ENCODE measurements around the gene MUC7.
"Not testable (repeated sequence)": the region's sequence is repeated elsewhere in the genome, so short reads cannot be mapped to it uniquely, and the experiment has no call there.

Gene MUC7

DNA sequence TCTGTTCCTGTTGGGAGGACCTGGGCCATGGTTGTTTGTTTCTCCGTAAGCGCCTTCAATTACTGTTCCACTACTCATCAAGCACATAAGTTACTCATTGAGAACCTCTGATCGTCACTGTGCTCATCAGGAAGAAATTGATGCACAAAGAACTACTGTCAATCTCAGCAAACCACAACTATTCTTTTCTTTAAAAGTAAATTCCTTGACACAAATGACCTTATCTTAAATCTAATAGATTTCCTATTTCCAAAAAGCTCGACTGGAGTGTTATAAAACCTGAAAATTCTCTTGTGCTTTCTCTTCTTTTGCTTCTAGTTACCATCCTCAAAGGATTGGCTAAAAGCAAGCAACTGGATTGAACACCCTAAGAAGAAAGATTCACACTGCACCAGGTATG lies at the start of gene MUC7:
TSS of gene MUC7 (plus strand) at position 301 of the 400 bp plus-strand sequence. CDS start 1,825 bp downstream, outside the sequence.
- DNase-seq (ENCODE audit: low read depth), result no peak

DNA sequence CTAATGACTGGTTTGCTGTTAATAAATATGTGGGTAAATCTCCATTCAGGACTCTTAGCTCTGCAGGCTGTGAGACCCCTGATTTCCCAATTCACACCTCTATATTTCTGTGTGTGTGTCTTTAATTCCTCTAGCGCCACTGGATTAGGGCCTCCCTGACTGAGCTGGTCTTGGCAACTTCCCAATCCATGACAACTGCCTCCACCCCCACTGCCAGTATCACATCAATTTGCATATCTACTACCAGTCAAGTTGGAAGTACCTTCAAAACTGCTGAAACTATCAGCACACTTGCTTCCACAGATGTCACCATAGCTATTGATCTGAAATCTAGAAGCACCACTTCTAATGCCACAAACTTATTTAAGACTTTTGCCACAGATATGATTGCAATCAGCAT lies 46.7 kb upstream of the MUC7 start:
- DNase-seq (ENCODE audit: low read depth), result no peak

DNA sequence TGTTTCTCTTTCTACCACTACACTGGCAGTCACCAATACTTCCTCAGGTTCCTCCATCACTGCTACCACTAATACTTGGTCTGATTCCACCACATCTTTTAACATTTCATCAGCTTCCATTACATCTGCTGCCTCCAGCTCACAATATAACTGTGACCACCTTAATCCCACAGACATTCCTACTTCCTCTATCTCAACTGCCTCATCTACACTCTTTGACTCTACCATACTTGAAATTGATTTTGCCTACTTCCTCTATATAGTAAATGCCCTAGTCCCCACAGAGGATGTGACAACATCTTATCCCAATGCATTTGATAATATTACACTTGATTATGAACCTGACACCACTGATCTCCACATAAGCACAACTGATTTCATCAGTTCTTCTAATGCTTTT lies 45.2 kb upstream of the MUC7 start:
- DNase-seq (ENCODE audit: low read depth), result no peak

DNA sequence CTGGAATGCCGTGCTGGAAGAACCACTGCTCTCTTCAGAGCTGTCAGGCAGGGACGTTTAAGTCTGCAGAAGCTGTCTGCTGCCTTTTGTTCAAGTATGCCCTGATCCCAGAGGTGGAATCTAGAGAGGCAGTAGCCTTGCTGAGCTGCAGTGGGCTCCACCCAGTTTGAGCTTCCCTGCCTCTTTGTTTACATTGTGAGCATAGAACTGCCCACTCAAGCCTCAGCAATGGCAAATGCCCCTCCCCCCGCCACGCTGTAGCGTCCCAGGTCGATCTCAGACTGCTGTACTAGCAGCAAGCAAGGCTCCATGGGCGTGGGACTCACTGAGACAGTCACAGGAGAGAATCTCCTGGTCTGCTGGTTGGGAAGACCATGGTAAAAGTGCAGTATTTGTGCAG lies 34.8 kb upstream of the MUC7 start:
- DNase-seq (ENCODE audit: low read depth), result no peak

DNA sequence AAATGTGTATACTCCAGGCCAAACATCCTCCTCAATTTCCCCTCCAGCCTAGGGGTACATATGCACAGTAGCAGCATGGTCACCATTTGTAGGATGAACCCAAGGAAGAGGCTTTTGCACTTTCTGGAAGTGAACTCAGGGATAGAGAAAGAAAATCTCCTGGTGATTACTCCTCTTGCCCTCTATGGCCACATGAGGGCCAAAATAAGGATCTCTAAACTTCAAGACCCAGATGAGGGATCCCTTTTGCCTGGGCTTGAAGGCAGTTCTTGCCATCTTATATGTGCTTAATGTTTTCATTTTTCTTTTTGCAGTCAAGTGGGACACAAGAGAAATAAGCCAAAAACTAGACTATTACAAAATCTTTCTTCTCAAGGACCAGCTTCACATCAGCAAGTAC lies 29.5 kb upstream of the MUC7 start:
- DNase-seq (ENCODE audit: low read depth), result no peak

DNA sequence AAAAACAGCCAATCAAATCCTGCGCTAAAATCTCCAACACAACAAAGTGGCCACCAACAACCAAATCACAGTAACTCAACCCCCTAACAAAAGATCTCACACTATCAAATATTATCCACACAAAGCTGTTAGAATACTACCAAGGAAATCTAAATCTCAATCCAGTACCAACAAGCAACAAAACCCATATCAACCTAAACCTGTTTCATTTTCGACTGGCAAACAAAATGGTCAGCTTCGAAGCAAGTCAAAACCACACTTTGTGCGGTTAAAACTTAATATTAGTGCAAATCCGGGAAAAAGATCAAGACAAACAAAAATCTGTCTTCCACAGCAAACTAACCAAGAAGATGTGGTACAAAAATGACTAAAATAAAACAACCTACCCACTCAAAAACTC lies 28.7 kb upstream of the MUC7 start:
- DNase-seq (ENCODE audit: low read depth), result no peak

DNA sequence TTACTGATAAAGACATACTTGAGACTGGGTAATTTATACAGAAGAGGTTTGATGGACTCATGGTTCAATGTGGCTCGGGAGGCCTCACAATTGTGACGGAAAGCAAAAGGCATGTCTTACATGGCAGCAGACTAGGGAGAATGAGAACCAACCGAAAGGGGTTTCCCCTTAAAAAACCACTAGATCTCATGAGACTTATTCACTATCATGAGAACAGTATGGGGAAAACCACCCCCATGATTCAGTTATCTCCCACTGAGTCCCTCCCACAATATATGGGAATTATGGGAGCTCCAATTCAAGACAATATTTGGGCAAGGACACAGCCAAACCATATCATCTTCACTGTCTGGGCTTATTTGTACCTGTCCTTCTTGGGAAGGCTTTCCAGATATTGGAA lies 22.8 kb upstream of the MUC7 start:
- no peak for DNase-seq (ENCODE audit: low read depth)

DNA sequence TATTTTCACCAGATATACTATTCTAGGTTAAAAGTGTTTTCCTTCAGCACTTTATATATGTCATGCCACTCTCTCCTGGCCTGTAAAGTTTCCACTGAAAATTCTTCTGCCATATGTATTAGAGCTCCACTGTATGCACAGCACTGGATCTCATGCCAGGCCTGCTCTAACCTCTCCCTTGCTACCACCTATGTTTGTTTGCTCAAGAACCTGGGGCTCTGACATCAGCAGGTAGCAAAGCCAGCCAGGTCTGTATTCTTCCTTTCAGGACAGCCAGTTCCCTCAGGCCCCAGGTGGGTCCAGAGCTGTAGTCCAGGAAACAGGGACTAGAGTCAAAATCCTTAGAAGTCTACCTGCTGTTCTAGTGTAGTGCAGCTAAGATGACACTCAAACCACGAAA lies 19.1 kb upstream of the MUC7 start:
- DNase-seq (ENCODE audit: low read depth), result no peak

DNA sequence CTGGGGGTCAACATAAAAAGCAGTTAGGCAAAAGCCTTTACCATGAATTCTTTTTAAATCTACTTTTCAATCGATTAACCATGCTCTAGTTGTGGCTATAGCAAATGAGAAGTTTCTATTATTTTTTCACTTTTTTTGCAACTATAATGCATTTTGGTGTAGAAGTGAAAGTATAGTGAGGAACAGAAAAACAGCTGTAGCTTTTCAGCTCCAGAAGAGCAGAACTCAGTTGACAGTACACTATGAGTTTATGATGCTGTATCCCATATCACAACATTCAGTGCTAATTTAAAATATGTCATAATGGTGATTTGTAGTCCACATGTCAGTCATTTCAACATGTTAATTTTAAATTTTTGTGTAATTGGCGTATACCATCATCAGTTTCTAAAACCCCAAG lies 8.7 kb upstream of the MUC7 start:
- DNase-seq (ENCODE audit: low read depth), result no peak

DNA sequence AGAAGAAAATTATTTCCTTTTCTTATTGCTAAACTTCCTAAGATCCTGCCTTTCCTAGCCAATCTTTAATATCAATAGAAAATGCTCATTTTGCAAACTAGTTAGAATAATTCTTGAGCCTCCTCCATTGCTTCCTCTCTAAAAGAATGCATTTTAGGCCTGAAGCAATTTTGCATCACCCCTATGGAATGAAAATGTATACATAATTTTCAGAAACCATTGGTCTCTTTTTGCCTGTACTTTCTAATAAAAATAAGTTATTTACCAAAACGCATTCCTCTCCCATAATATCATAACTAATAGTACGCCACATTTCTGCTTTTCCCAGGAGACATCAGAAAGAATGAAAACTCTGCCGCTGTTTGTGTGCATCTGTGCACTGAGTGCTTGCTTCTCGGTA lies 1.7 kb downstream of the MUC7 start:
- DNase-seq (ENCODE audit: low read depth), result no peak

DNA sequence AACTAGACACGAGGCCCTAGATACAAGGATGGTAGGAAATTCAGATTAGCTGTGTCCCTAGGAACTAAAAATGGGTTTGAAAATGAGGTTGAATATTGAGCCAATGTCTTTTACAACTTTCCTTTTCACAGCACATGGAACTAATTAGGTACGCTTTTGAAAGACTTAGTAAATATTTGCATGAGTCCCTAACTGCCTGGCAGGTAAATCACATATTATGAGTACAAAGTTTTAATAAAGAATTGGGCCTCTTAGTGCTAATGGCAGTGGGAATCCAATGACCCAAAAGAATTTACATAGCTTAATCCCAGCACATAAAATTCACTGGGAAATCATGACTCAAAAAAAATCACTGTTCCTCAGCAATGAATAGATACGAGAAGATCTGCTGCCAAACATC lies 16.8 kb downstream of the MUC7 start:
- DNase-seq (ENCODE audit: low read depth), result no peak

DNA sequence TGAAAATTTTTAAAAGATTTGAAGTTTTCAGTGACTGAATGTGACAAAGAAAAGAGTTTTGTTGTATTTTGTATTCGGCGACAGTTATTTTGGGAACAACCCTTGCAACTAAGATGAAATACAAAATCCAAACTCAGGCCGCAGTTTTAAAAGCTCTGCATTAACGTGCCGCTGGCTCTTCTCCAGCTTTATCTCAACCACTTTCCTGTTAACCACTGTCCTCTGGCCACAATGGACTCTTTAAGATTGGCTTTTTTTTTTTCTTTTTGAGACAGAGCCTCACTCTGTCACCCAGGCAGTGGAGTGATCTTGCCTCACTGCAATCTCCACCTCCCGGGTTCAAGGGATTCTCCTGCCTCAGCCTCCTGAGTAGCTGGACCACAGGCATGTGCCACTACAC lies 24.2 kb downstream of the MUC7 start:
- no peak for DNase-seq (ENCODE audit: low read depth)

DNA sequence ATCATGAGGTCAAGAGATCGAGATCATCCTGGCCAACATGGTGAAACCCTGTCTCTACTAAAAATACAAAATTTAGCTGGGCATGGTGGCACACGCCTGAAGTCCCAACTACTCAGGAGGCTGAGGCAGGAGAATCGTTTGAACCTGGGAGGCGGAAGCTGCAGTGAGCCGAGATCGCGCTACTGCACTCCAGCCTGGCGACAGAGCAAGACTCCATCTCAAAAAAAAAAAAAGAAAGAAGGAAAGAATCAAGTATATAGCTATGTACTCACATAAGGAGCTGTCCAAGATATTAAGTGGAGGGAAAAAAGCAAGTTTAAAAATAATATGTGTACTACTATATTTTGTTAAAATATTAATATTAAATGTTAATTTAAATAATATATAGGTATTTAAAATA lies 29.8 kb downstream of the MUC7 start:
- not testable (repeated sequence) for DNase-seq (ENCODE audit: low read depth)

DNA sequence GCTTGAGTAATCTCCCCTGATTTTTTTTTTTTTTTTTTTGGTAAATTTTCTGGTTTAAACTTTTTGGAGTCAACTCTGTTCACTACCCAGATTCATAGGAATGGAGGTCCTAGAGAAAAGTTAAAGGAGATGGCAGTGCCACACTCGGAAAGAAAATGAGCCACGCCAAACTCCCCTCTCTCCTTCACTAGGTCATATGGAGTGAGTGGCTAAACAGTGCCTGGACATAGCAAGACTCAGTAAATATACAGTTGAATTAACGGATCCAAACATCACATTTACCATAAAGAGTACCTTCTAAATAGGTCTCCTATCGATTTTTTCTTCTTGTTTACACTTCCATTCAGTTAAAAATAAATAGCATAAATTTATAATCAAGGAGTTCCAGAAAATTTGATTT lies 32.7 kb downstream of the MUC7 start:
- DNase-seq (ENCODE audit: low read depth), result no peak

DNA sequence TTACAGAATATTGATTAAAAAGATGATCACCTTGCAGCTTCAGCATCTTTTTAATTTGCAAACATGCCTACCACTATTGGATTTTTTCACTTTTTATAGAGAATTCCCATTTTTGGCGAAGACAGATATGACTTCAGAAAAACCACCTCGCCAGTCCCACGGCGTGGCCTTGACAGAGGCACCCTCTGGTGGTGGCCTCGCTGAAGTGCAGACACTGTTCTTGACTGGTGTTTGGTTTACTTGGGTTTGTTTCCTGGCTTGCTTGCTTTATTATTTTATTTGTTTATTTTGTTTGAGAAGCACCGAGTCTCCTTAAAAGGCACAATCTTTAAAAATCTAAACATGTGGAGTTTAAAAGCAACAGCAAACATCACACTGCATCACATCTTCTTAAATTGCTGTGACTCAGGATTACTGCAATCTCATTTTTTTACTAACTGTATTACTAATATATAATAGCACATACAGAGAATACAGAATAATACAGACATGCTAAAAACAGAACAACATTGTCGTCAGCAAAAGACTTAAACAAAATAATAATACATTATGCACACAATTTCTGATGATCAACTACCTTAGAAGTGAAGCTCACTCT lies 33.3 kb downstream of the MUC7 start:
- DNase-seq (ENCODE audit: low read depth), result peak; percentile 13

DNA sequence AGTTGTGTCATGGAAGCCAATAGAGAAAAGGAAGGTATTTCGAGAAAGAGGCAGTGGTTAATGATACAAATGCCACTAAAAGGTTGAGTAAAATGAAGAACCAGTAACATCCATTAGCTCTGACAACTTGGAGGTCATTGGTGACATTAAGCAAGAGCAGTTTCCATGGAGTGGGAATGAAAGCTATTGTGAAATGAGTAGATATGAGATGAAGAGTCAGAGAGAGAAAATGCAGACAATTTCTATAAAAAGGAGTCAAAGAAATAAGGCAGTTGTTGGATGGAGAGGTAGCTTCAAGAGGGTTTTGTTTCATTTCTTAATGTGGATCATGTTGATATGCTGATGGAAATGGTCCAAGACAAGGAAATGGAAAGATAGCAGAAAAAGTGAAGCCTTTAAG lies 36.8 kb downstream of the MUC7 start:
- no peak for DNase-seq (ENCODE audit: low read depth)

DNA sequence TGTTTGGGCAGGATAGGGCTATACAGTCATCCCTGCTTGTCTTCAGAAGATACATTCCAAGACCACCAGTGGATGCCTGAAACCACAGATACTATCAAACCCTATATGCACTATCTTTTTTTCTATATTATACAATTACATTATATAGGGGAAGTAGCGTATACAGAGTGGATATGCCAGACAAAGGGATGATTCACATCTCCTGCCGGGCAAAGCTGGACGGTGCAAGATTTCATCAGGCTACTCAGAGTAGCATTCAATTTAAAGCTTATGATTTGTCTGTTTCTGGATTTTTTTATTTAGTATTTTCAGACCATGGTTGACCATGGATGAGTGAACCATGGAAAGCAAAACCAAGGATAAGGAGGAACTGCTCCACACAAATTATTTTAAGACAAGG lies 39.4 kb downstream of the MUC7 start:
- no peak for DNase-seq (ENCODE audit: low read depth)

DNA sequence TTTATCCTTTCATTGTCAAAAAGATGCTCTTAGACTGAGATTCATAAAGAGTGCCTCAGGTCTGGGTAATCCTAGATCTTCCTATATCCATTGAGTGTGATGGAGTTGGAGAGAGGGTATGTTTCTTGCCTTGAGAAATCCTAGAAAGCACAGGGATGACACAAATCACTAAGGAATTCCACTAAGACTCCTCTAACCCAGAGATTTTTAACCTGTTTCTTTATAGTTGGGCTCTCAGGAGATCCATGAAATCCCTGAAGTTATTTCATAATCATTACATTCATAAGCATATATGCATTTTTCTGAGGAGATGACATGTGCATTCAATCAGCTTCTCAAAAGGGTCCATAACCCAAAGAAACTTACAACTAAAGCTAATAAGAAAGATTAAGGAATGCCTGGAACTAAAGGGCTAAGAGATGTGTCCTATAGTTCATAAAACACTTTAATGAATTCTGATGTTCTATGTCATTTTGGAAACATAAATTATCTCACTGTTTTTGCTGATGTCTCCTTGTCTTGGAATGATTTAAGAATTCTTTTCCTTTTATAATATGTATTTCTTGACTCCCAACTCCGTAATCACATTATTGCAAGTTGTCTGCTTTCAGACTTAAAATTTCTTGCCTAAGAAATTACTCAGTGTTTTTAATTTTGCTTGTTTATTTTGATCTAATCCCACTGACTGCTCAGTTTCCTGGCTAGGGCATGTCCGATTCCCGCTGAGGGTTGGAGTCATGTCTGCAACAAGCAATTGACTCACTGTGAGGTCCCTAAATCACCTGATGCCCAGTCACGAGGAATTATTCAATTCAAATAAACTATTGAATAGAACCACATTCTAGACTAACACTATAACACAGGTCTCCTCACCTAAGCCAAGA lies 43.6 kb downstream of the MUC7 start:
- DNase-seq (ENCODE audit: low read depth), result no peak

DNA sequence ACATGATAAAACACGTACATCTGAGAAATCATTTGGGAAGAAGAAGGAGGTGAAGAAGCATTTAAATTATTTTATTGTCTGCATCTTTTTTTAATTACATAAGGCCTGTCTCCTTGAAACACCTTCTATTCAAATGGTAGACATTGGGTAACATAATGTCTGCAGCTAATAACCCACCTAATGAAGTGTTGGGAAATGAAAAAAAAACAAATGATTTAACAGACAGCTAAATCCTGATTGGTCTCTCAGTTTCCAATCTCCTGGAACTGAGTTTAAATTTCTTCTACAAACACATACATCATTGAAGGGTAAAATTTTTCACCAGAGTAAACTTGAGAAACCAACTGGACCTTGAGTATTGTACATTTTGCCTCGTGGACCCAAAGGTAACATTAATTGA lies 46.3 kb downstream of the MUC7 start, which contains the start of gene AMTN:
TSS of gene AMTN (plus strand) at position 301 of the 400 bp plus-strand sequence. CDS start 209 bp downstream, outside the sequence.
- no peak for DNase-seq (ENCODE audit: low read depth)

DNA sequence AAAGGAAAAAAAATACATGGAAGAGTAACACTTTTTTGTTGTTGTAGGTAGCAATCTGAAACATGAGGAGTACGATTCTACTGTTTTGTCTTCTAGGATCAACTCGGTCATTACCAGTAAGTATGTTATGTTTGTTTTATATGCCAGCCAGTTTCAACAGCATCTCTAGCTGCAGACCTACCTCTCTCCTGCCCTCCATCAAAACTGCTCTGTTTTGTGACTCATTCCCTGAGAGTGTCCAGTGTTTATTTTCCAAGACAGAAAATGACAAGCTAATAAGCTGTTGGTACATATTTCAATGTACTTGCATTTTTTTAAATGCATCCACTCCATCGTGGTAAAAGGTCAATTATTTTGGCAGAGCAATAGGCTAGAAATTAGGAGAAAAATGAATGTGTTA lies 46.7 kb downstream of the MUC7 start:
- DNase-seq (ENCODE audit: low read depth), result no peak

DNA sequence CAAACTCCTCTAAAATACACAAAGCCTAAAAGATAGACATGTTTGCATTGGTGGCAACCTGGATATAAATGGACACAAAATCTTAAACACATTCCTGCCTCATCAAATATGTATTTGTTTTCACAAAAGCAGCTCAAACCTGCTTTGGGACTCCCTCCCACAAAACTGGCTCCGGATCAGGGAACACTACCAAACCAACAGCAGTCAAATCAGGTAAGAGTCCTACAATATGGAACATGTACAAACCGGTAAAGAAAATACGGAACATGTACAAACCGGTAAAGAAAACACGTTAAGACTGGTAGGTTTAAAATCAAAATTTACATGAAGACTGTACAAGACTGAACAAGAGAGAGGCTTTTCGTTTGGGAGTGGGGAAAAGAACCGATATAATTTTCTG lies 50.6 kb downstream of the MUC7 start:
- DNase-seq (ENCODE audit: low read depth), result no peak

DNA sequence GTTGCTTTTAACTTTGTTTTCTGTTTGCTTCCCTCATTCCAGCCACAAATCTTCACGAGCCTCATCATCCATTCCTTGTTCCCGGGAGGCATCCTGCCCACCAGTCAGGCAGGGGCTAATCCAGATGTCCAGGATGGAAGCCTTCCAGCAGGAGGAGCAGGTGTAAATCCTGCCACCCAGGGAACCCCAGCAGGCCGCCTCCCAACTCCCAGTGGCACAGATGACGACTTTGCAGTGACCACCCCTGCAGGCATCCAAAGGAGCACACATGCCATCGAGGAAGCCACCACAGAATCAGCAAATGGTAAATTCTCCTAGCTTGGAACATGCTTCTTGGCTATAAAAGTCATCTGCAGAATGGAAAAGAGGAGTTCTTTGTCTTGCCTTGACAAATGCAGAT lies 59.0 kb downstream of the MUC7 start:
- DNase-seq (ENCODE audit: low read depth), result no peak

DNA sequence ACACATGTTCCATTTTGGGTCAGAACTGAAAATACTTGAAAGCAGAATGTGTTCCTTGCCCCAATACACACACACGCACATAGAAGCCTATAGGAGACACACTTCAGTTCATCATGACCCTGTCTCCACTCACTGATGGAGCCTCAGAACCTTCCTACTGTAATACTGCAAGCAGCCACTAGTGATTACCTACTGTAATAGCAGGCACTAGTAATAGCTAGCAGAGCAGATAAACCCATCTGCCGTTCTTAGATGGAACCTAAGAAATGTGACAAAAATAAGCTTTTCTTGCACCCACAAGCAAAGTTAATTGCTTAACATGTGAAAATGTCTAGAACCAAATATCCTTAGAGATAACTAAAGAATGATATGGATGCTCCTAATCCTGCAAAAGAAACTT lies 60.0 kb downstream of the MUC7 start:
- no peak for DNase-seq (ENCODE audit: low read depth)

All from GM04504 (cell line).